Central memory CD8-positive, alpha-beta T cell (primary cell): ENCODE measurements around the gene NBEAL2.
A peak's percentile ranks its signal among the peaks of the same experiment; 100 is the strongest.

ENCODE experiments used
- ATAC-seq: fragments of 150-1000 bp; cut with Tn5 transposase; replicated peaks from 2 replicates; pipeline ENCODE4 v1.10.0; 2022; ENCODE audit warnings: mild to moderate bottlenecking, moderate FRiP score, moderate number of reproducible peaks; ENCODE audit not compliant: poor library complexity, severe bottlenecking; ENCODE audit errors: extremely low read depth
- DNase-seq, 2 donors: peaks; one replicate each; pipeline ENCODE4 v3.0.0; 2021; ENCODE audit warnings: low spot score in 2 of 2
- H3K27ac Mint-ChIP-seq: one replicate; pipeline ENCODE4 v1.8.0; 2022; ENCODE audit warnings: low read depth, mild to moderate bottlenecking, moderate library complexity, mixed read lengths
- H3K27me3 Mint-ChIP-seq: one replicate; pipeline ENCODE4 v1.8.0; 2022; ENCODE audit warnings: mixed read lengths
- H3K36me3 Mint-ChIP-seq: one replicate; pipeline ENCODE4 v1.8.0; 2022; ENCODE audit warnings: mild to moderate bottlenecking, moderate library complexity, mixed read lengths; ENCODE audit not compliant: insufficient read depth
- H3K4me1 Mint-ChIP-seq: one replicate; pipeline ENCODE4 v1.8.0; 2022; ENCODE audit warnings: mixed read lengths
- H3K4me3 Mint-ChIP-seq: one replicate; pipeline ENCODE4 v1.8.0; 2022; ENCODE audit warnings: mild to moderate bottlenecking, moderate library complexity, mixed read lengths
- H3K9me3 Mint-ChIP-seq: one replicate; pipeline ENCODE4 v1.8.0; 2022; ENCODE audit warnings: mixed read lengths

NBEAL2 gene

DNA sequence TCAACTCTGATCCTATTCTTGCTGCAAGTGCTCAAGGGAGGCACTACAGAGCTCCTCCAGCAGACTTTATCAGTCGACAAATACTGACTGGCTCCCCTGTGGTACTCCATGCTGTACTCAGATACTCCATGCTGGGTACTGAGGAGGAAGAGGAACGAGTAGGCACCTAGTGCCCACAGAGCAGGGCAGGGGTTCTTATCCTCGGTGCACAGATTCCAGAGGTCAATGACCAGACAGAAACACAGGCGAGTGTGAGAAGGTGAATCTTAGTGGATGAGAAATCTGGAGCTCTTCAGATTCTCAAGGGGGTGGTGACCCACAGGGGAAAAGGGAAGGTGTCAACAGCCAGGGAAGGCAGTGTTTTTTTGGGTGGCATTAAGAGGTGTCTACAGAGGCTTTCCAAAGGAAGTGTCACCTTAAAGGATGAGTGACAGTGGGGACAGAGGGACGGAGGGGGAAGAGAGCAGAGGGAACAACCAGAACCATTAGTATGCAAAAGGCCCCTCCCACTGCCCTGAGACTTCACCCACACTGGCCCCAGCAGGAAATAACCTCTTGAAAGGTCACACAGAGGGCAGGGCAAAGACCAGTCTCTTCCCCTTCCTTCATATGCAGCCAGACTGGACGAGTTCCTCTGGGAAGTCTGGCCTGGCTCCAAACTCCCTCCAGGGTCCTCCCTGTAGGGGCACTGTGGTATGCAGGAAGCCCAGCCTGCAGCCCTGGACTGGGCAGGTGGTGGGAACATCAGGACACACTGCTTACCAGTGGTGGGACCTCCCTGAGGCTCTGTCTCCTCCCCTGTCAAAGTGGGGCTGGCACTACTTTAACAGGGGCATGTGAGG, 30.4 kb upstream of the NBEAL2 start:
- Mint-ChIP-seq H3K9me3 (no peaks in the 10 kb centered on the region), H3K4me1 (peaks cover 95% of the 10 kb centered on the region), H3K27ac (peak overlapping the region; percentile 96), H3K36me3 (peaks cover 25% of the 10 kb centered on the region), H3K4me3 (peak overlapping the region; percentile 73), H3K27me3 (no peaks in the 10 kb centered on the region)
- ATAC-seq: no peak
- no peak for DNase-seq

DNA sequence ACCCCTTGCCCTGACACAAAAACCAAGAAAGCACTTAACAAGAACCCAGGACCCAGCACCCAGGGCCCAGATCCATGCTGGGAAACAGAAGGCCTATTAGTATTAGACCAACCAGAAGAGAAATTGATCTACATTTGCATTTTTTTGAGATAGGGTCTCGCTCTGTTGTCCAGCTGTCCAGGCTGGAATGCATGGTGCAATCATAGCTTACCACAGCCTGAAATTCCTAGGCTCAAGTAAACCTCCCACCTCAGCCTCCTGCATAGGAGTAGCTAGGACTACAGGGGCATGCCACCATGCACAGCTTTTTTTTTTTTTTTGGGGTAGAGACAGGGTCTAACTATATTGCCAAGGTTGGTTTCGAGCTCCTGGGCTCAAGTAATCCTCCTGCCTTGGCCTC, 29.3 kb upstream of the NBEAL2 start:
- H3K36me3 Mint-ChIP-seq: peaks cover 22% of the 10 kb centered on the region

DNA sequence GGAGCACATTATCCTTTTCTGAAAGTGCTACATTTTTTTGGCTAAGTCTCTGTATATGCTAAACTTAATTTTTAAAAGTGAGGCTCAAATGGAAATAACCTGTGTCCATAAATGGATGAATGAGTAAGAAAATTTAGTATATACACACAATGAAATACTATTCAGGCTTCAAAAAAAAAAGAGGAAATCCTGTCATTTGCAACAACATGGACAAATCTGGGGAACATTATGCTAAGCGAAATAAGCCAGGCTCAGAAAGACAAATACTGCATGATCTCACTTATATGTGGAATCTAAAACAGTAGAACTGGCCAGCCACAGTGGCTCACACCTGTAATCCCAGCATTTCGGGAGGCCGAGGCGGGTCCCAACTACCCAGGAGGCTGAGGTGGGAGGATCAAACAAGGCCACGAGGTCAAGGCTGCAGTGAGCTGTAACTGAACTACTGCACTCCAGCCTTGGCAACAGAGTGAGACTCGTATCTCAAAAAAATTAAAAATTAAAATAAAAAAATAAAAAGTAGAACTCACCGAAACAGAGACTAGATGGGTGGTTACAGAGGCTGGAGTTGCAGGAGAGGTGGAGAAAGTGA, 28.7 kb upstream of the NBEAL2 start:
- peaks cover 24% of the 10 kb centered on the region for H3K36me3 Mint-ChIP-seq
- no peaks in the 10 kb centered on the region for H3K9me3 Mint-ChIP-seq
- no peak overlapping the region for H3K27ac Mint-ChIP-seq
- ATAC-seq (no peak), DNase-seq (no peak)
- no peaks in the 10 kb centered on the region for H3K27me3 Mint-ChIP-seq
- peaks cover 95% of the 10 kb centered on the region for H3K4me1 Mint-ChIP-seq
- H3K4me3 Mint-ChIP-seq: no peak overlapping the region

More for the DNA sequence above, 29.3 kb upstream of the NBEAL2 start:
- no peaks in the 10 kb centered on the region for H3K9me3 Mint-ChIP-seq
- H3K4me3 Mint-ChIP-seq: peak overlapping the region; percentile 19
- no peak for ATAC-seq
- no peaks in the 10 kb centered on the region for H3K27me3 Mint-ChIP-seq
- DNase-seq: no peak
- H3K4me1 Mint-ChIP-seq: peaks cover 95% of the 10 kb centered on the region
- H3K27ac Mint-ChIP-seq: peak overlapping the region; percentile 96

DNA sequence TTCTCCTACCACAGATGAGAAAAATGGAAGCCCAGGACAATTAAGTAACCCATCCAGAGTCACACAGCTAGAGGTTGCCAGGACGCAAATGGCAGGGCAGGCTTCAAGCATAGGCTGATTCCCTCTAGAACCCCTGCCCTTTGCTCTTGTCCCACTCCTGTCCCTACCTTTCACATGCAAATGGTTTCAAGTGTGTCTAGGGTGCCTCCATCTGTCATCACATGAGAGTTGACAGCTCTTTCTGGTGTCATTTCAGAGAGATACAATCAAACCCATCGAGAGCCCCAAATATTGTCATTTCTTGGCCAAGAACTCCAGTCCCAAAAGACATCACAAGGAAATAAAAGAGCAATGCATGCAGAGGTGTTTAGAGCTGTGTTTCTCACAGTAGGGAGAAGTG, 26.7 kb upstream of the NBEAL2 start:
- Mint-ChIP-seq H3K36me3 (peaks cover 13% of the 10 kb centered on the region), H3K4me3 (peak overlapping the region; percentile 51), H3K4me1 (peaks cover 90% of the 10 kb centered on the region), H3K9me3 (no peaks in the 10 kb centered on the region), H3K27me3 (no peaks in the 10 kb centered on the region), H3K27ac (peak overlapping the region; percentile 6)
- DNase-seq (no peak), ATAC-seq (no peak)

DNA sequence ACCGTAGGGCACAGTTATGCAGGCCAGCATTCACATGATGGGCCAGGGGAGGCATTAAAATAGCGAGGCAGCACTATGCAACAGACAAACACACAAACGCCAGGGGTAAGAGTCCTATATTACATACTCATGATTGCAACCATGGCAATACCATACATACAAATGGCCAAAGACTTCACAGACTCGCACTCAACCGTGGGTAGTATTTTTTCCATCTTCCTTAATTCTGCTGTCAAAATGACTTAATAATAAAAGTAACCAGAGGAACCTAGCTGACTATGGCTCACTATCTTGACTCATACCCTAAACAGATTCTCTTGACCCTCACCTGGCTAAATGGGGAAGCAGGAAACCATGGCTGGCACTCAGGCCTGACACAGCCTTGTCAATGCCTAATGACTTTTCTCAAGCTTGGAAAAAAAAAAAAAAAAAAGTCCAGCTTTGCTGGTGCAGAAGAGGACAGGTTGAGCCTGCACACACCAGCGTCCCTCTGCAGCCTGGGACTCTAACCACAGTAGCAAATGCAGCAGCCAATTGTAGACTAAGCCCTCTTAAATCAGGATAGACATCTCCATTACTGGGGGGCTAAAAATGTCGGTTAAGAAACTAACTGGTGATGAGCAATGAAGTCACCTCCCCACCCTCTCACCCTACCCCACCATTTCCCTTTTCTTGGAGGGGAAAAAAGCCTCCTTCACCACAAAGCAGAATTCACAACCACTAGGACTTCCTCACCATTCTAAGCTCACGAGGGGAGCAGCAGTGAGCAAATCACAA, 26.0 kb upstream of the NBEAL2 start:
- peak; percentile 42 for ATAC-seq
- Mint-ChIP-seq H3K4me3 (peak overlapping the region; percentile 51), H3K4me1 (peaks cover 86% of the 10 kb centered on the region), H3K27me3 (no peaks in the 10 kb centered on the region), H3K27ac (peak overlapping the region; percentile 6), H3K9me3 (no peaks in the 10 kb centered on the region), H3K36me3 (peaks cover 9% of the 10 kb centered on the region)
- no peak for DNase-seq

DNA sequence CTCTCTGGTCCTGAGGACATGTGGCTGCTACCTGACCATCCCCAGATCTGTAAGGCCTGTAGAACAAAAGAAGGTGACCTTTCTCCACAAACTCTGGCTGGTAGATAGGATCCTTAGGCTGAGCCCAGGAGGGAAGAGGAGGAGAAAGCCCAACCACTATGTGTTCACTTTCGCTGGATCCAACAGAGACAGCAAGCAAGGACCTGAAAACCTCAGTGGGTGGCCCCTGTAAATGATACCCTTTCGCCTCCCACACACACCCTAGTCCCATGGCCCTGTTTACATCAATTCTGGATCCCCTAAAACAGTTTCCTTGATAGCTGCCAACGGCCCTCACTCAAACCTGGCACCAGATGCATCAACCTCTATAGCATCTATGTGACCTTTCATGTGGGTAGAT, 25.3 kb upstream of the NBEAL2 start:
- Mint-ChIP-seq H3K9me3 (no peaks in the 10 kb centered on the region), H3K4me3 (peak overlapping the region; percentile 51), H3K4me1 (peaks cover 86% of the 10 kb centered on the region), H3K36me3 (peaks cover 9% of the 10 kb centered on the region), H3K27ac (peak overlapping the region; percentile 6), H3K27me3 (no peaks in the 10 kb centered on the region)
- DNase-seq (no peak), ATAC-seq (no peak)

DNA sequence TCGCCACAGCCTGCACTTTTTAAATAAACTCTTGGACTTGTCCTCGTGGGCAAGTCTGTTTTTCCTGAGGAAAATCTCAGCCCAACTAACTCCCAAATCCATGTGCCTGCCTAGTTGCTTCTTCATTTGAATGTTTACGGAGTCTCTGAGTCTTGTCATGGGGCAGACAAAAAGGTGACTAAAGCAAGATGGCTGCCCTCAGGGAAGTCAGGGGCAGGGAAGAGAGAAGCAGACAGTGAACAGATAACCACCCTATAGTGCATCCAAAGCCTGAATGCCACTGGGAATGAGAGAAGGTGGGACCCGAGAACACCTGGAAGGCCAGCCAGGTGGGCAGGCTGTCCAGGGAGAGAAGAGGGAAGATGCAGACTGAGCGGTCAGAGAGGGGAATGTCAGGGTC, 24.3 kb upstream of the NBEAL2 start:
- peak overlapping the region; percentile 51 for H3K4me3 Mint-ChIP-seq
- H3K27ac Mint-ChIP-seq: peak overlapping the region; percentile 94
- H3K4me1 Mint-ChIP-seq: peaks cover 88% of the 10 kb centered on the region
- no peaks in the 10 kb centered on the region for H3K9me3 Mint-ChIP-seq
- no peak for ATAC-seq
- peaks cover 12% of the 10 kb centered on the region for H3K36me3 Mint-ChIP-seq
- no peak for DNase-seq
- no peaks in the 10 kb centered on the region for H3K27me3 Mint-ChIP-seq

DNA sequence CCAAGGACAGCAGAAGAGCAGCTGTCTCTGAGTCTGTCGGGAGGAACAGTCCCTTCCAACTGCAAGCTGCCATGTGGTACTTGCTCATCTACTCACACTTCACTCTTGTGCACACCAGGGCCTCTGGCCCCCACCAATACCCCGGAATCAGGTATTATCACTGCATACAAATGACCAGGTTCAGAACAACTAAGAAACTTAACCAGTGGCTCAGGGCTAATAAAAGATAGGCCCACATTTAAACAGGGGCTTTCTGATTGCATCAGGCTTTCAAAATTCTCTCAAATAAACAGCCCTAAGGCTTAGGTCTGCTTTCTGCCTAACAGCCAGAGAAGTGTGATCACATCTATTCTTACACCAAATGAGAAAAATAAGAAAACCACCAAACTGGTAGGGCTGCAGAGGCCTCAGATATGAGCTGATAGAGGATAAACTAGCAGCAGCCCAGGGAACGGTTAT, 23.6 kb upstream of the NBEAL2 start:
- Mint-ChIP-seq H3K27ac (peak overlapping the region; percentile 94), H3K4me3 (peak overlapping the region; percentile 51), H3K4me1 (peaks cover 88% of the 10 kb centered on the region), H3K27me3 (no peaks in the 10 kb centered on the region), H3K36me3 (peaks cover 12% of the 10 kb centered on the region), H3K9me3 (no peaks in the 10 kb centered on the region)
- ATAC-seq: peak; percentile 51
- peak in 1 of 2 donors; percentile 23 for DNase-seq

DNA sequence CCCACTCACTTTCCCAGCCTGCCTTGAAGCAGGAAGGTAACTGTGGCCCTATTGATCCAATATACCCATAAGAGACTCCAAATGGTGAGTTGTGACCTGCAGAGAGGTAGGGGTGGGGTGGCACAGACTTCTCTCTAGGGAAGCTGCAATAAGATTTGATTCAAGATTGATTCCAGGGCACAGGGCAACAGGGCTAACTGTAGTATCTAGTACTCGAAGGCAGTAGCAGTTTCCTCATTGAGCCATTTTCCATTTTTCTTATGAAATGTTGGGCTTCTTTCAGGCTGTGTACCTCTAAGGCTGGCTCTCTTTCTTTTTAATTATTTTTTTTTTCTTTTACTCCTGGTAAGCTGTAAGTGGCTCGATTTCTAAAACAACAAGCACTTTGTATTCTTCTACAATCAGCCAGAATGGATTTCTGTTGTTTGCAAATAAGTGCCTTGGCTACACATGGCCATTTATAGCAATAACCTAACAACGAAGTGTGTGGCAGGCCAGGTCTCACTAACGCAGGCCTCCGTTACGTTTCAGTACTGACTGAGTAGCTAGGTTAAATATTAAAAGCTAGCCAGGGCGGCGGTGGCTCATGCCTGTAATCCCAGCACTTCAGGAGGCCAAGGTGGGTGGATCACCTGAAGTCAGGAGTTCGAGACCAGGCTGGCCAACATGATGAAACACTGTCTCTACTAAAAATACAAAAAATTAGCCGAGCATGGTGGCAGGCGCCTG, 22.2 kb upstream of the NBEAL2 start:
- Mint-ChIP-seq H3K27me3 (no peaks in the 10 kb centered on the region), H3K36me3 (peaks cover 12% of the 10 kb centered on the region), H3K4me1 (peaks cover 90% of the 10 kb centered on the region), H3K27ac (peak overlapping the region; percentile 94), H3K9me3 (no peaks in the 10 kb centered on the region), H3K4me3 (peak overlapping the region; percentile 51)
- ATAC-seq (no peak), DNase-seq (no peak)

DNA sequence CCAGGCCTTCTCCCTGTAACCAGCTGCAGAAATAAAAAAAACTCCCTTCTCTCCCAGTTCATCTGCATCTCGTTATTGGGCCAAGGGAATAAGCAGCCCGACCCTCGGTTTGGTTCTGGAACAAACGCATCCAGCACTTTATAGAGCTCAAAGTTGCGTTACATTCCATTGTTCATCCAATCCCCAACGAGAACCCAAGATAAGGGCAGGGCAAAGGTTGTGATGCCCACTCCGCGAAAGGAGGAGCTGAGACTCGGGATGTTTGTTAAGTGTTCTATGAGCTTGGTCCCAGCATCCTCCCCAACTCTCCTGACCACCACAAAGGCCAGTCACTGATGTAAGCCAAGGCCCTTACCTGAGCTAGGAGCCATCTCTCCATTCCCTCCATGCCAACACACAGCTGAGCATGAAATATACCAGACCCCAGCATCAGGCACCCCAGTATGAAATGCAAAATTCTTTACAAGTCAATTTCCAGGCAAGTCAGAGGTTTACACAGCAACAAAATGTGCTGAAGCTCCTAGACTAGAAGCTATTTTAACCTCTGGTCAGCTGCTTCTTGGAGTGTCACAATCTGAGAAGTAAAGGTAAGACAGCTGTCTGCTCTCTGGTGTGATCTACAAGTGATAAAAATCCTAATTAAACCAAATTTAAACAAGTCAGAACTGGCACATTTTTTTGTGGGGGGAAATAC, 20.9 kb upstream of the NBEAL2 start:
- Mint-ChIP-seq H3K36me3 (peaks cover 12% of the 10 kb centered on the region), H3K4me1 (peaks cover 84% of the 10 kb centered on the region), H3K9me3 (no peaks in the 10 kb centered on the region), H3K4me3 (peak overlapping the region; percentile 51), H3K27me3 (no peaks in the 10 kb centered on the region), H3K27ac (peak overlapping the region; percentile 88)
- DNase-seq (no peak), ATAC-seq (peak; percentile 5)

DNA sequence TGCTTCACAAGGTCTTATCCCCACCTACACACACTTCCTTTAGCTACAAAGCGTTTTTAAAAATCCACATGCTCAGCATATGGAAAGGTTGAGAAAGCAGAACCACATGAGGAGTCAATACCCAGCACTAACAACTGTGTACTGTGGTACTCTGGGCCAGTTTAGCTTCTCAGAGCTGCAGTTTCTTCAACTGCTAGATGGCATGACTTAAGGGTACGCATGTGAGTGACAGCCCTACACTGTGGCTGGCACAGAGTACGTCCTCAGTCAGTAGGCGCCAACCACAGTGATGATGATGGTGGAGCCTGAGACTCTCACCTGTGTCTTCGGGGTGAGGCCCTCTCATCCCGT, 20.3 kb upstream of the NBEAL2 start:
- H3K9me3 Mint-ChIP-seq: no peaks in the 10 kb centered on the region
- peaks cover 78% of the 10 kb centered on the region for H3K4me1 Mint-ChIP-seq
- DNase-seq (peak in 1 of 2 donors; percentile 57), ATAC-seq (peak; percentile 81)
- H3K4me3 Mint-ChIP-seq: peak overlapping the region; percentile 51
- H3K27ac Mint-ChIP-seq: peak overlapping the region; percentile 88
- no peaks in the 10 kb centered on the region for H3K27me3 Mint-ChIP-seq
- H3K36me3 Mint-ChIP-seq: peaks cover 10% of the 10 kb centered on the region
